Gastrocnemius medialis (tissue), 4 donors: ENCODE measurements around the gene WNT2. TPM values are rescaled to one million over a fixed set of nuclear protein-coding genes. Genes with fewer than 3 reads are reported as not detected.

Source experiments
- ATAC-seq, 2 donors: fragments of 150-250 bp; one replicate each; pipeline ENCODE4 v1.9.1; 2016
- DNase-seq, 2 donors: peaks; one replicate each; pipeline ENCODE4 v3.0.0-alpha.2; 2019
- H3K27ac ChIP-seq, 4 donors: fragments of 200-600 bp; sonication (generic); 1 replicate in 1 of 4; 2 replicates in 3 of 4; pipeline ENCODE4 v1.5.1; 2016 to 2018; ENCODE audit warnings: mild to moderate bottlenecking in 2 of 4, moderate library complexity in 1 of 4
- H3K27me3 ChIP-seq, 3 donors: fragments of 200-600 bp; sonication (generic) in 2 of 3; 1 replicate in 1 of 3; 2 replicates in 2 of 3; pipeline versions ENCODE4 v1.5.1 to v1.6.0; 2016 to 2019; ENCODE audit warnings: mild to moderate bottlenecking in 1 of 3, moderate library complexity in 1 of 3
- H3K36me3 ChIP-seq, 2 donors: fragments of 200-600 bp; sonication (generic) in 1 of 2; one replicate each; pipeline ENCODE4 v1.5.1; 2017 to 2018
- H3K4me1 ChIP-seq, 2 donors: fragments of 200-600 bp; sonication (generic) in 1 of 2; one replicate each; pipeline ENCODE4 v1.5.1; 2016 to 2017; ENCODE audit warnings: mild to moderate bottlenecking in 2 of 2
- H3K4me3 ChIP-seq, 4 donors: fragments of 200-600 bp; sonication (generic) in 3 of 4; 1 replicate in 1 of 4; 2 replicates in 3 of 4; pipeline ENCODE4 v1.5.1; 2016 to 2019; ENCODE audit warnings: mild to moderate bottlenecking in 2 of 4
- H3K9me3 ChIP-seq, 3 donors: fragments of 200-600 bp; sonication (generic) in 2 of 3; 1 replicate in 1 of 3; 2 replicates in 2 of 3; pipeline ENCODE4 v1.5.1; 2016 to 2019
- CTCF ChIP-seq, 5 experiments: fragments of 450-650 bp in 3 of 5; fragments of 200-600 bp in 2 of 5; sonication (generic) in 2 of 5; IDR thresholded peaks in 4 of 5; conservative IDR thresholded peaks in 1 of 5; 1 replicate in 4 of 5; 2 replicates in 1 of 5; pipeline ENCODE4 v1.5.1; 2016 to 2019; ENCODE audit warnings: antibody characterized with exemption in 5 of 5, mild to moderate bottlenecking in 3 of 5, moderate library complexity in 3 of 5
- POLR2A ChIP-seq, 2 donors: fragments of 450-650 bp; IDR thresholded peaks; one replicate each; pipeline ENCODE4 v1.6.1; 2017; ENCODE audit warnings: antibody characterized with exemption in 2 of 2, mild to moderate bottlenecking in 2 of 2, moderate library complexity in 2 of 2
- in situ Hi-C, 4 donors: fragments of 200-750 bp; cut with MboI; loops; one replicate each; pipeline versions ENCODE4 v1.15.0 to v1.8.0; 2017; ENCODE audit warnings: low sequenced_read_pairs in 4 of 4
- intact Hi-C: fragments of 100-400 bp; cut with DNase I; formaldehyde crosslinking; loops from one replicate; pipeline ENCODE4 v1.15.1; 2023; ENCODE audit warnings: low total_unique reads
- total RNA-seq, 4 donors: library from RNA; depleted of rRNA; stranded (reverse); fragments of >200 nt; gene quantifications; one replicate each; pipeline versions ENCODE4 v1.1.0 to v1.2.3, GENCODE V29; 2016

Gene WNT2
- total RNA-seq, 4 donors from 2014 or later, result not detected

- Histone ChIP-seq H3K27me3 (no peaks in the 10 kb centered on the region), H3K4me1 (no peaks in the 10 kb centered on the region), H3K36me3 (no peaks in the 10 kb centered on the region), H3K27ac (no peak overlapping the region), H3K4me3 (no peak overlapping the region), H3K9me3 (no peaks in the 10 kb centered on the region)
- no peak for TF ChIP-seq CTCF (IDR thresholded peaks at IDR 0.05 in 4 of 5, conservative IDR thresholded peaks at IDR 0.05 in 1 of 5)
- ATAC-seq (no peak), DNase-seq (no peak)
- in situ Hi-C loops, result no loop called here
- intact Hi-C loops, result no loop called here
Observed at GRCh38 chr7:117273325-117273724, 49.5 kb downstream of the WNT2 start.

DNA sequence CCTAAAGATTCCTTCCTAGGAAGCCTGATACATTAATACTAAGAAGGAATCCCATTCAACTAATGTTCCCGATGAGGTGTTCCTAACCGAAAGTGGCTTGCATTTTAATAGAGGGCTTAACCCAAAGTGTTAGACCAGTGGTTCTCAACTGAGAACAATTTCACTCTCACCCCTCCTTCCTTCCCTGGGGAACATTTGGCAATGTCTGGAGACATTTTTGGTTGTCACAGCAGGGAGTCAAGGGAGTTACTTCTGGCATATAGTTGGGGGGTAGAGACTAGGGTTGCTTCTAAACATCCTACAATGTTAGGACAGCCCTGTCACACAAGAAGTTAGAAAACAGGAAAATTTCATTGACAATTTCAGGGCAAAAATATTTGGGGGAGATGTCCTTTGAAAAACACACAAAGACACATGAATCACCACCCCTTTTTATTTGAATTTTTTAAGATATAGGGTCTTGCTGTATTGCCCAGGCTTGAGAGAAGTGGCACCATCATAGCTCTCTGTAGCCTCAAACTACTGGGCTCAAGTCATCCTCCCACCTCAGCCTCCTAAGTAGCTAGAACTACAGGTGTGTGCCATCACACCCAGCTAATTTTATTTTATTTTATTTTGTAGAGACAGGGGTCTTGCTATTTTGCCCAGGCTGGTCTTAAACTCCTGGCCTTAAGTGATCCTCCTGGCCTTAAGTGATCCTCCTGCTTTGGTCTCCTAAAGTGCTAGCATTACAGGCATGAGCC is 50.7 kb downstream of the WNT2 start:
- H3K9me3 ChIP-seq, result no peaks in the 10 kb centered on the region
- intact Hi-C loops (no loop called here), in situ Hi-C loops (no loop called here)
- no peak for DNase-seq
- H3K27me3 ChIP-seq, result no peaks in the 10 kb centered on the region
- no peaks in the 10 kb centered on the region for H3K36me3 ChIP-seq
- no peaks in the 10 kb centered on the region for H3K4me1 ChIP-seq
- H3K4me3 ChIP-seq, result no peak overlapping the region
- ATAC-seq, result no peak
- TF ChIP-seq CTCF (IDR thresholded peaks at IDR 0.05 in 4 of 5, conservative IDR thresholded peaks at IDR 0.05 in 1 of 5) (no peak), POLR2A (IDR thresholded peaks at IDR 0.05) (no peak)
- no peak overlapping the region for H3K27ac ChIP-seq

- in situ Hi-C loops, result no loop called here
- Histone ChIP-seq H3K36me3 (no peaks in the 10 kb centered on the region), H3K27ac (no peak overlapping the region), H3K27me3 (no peaks in the 10 kb centered on the region), H3K9me3 (no peaks in the 10 kb centered on the region), H3K4me1 (no peaks in the 10 kb centered on the region), H3K4me3 (no peak overlapping the region)
- DNase-seq (no peak), ATAC-seq (no peak)
- TF ChIP-seq POLR2A (IDR thresholded peaks at IDR 0.05) (no peak), CTCF (IDR thresholded peaks at IDR 0.05 in 4 of 5, conservative IDR thresholded peaks at IDR 0.05 in 1 of 5) (no peak)
- intact Hi-C loops, result no loop called here
Observed at GRCh38 chr7:117271566-117271965, 51.3 kb downstream of the WNT2 start.

GRCh38 chr7:117270371-117270770 is 52.5 kb downstream of the WNT2 start:
- intact Hi-C loops, result no loop called here
- no peak for ATAC-seq

More at GRCh38 chr7:117270371-117270770, 52.5 kb downstream of the WNT2 start:
- no peak for TF ChIP-seq CTCF (IDR thresholded peaks at IDR 0.05 in 4 of 5, conservative IDR thresholded peaks at IDR 0.05 in 1 of 5)
- TF ChIP-seq POLR2A (IDR thresholded peaks at IDR 0.05), result no peak
- Histone ChIP-seq H3K27me3 (no peaks in the 10 kb centered on the region), H3K4me1 (no peaks in the 10 kb centered on the region), H3K4me3 (no peak overlapping the region), H3K9me3 (no peaks in the 10 kb centered on the region), H3K27ac (no peak overlapping the region), H3K36me3 (no peaks in the 10 kb centered on the region)
- in situ Hi-C loops, result no loop called here
- DNase-seq, result no peak
